ENCODE measurements around the gene XDH. TPM values are rescaled to one million over a fixed set of nuclear protein-coding genes. Genes with fewer than 3 reads are reported as not detected.

XDH gene
- total and polyA plus RNA-seq, 9 of the 15 experiments (the other 6 are each of a cell fraction or from before 2014, with no cell fraction given), result 0.04 to 0.06 TPM; not detected in 7

- TF ChIP-seq SIN3B (IDR thresholded peaks at IDR 0.05; ENCODE audit: low read depth), result no peak
- TF ChIP-seq KLF1 (tag; IDR thresholded peaks at IDR 0.05), result no peak
- TF ChIP-seq PML (IDR thresholded peaks at IDR 0.05; ENCODE audit: low read length), result no peak
- no peak for TF ChIP-seq CHD1 (IDR thresholded peaks at IDR 0.05; ENCODE audit: low read length)
- TF ChIP-seq CEBPG (CRISPR knock-in tag; IDR thresholded peaks at IDR 0.05), result no peak
- TF ChIP-seq CEBPG (tag; conservative IDR thresholded peaks at IDR 0.05 in 1 of 2, IDR thresholded peaks at IDR 0.05 in 1 of 2), result no peak
- no peak for TF ChIP-seq ZC3H8 (IDR thresholded peaks at IDR 0.05)
- no peak for TF ChIP-seq ATF3 (IDR thresholded peaks at IDR 0.05)
- no peak for TF ChIP-seq ATF3 (CRISPR knock-in tag; conservative IDR thresholded peaks at IDR 0.05)
- TF ChIP-seq PHB2 (IDR thresholded peaks at IDR 0.05; ENCODE audit: low read depth), result no peak
- TF ChIP-seq ZBTB34 (CRISPR knock-in tag; IDR thresholded peaks at IDR 0.05), result no peak
Observed at GRCh38 chr2:31382452-31383120, 32.0 kb downstream of the XDH start (continued).

Measured in K562 (cell line).